Esophagus mucosa (tissue), 1 donor: Measurements from ENCODE around the gene ALDH9A1. TPM values are rescaled to one million over a fixed set of nuclear protein-coding genes. Genes with fewer than 3 reads are reported as not detected.
"Not testable (repeated sequence)": the region's sequence is repeated elsewhere in the genome, so short reads cannot be mapped to it uniquely, and the experiment has no call there.

Experiments used
- ATAC-seq: fragments of 200-7000 bp; cut with Tn5 transposase; one replicate; pipeline ENCODE4 v1.9.1; 2020
- total RNA-seq: library from RNA; stranded (reverse); gene quantifications from one replicate; pipeline ENCODE4 v1.2.4, GENCODE V29; 2023
- donor health status: DM: yes; HTN: yes; CAD: no.

ALDH9A1 gene
- 108 TPM for total RNA-seq

- ATAC-seq = peak; percentile 77
Measured at GRCh38 chr1:165697881-165698760, at the start of gene ALDH9A1. Gene ALDH9A1 (minus strand): TSS chr1:165698562. CDS start chr1:165698558, 4 bp downstream.

GRCh38 chr1:165747632-165748447 lies 49.5 kb upstream of the ALDH9A1 start:
- no peak for ATAC-seq

GRCh38 chr1:165744913-165745312 lies 46.6 kb upstream of the ALDH9A1 start:
- not testable (repeated sequence) for ATAC-seq

- no peak for ATAC-seq
Measured at GRCh38 chr1:165742194-165742593, 43.8 kb upstream of the ALDH9A1 start.

- ATAC-seq = no peak
Measured at GRCh38 chr1:165738794-165739193, 40.4 kb upstream of the ALDH9A1 start.

- ATAC-seq = no peak
Measured at GRCh38 chr1:165737196-165737595, 38.8 kb upstream of the ALDH9A1 start.

- ATAC-seq = no peak
Measured at GRCh38 chr1:165734906-165735305, 36.5 kb upstream of the ALDH9A1 start.

GRCh38 chr1:165726841-165727240 lies 28.5 kb upstream of the ALDH9A1 start:
- ATAC-seq = no peak

GRCh38 chr1:165726169-165726568 lies 27.8 kb upstream of the ALDH9A1 start:
- ATAC-seq = no peak

- peak; percentile 48 for ATAC-seq
Measured at GRCh38 chr1:165717918-165718515, 19.7 kb upstream of the ALDH9A1 start.

- ATAC-seq = not testable (repeated sequence)
Measured at GRCh38 chr1:165716265-165717051, 18.1 kb upstream of the ALDH9A1 start.

GRCh38 chr1:165712764-165713163 lies 14.4 kb upstream of the ALDH9A1 start:
- no peak for ATAC-seq

GRCh38 chr1:165707984-165708706 lies 9.8 kb upstream of the ALDH9A1 start:
- no peak for ATAC-seq

- no peak for ATAC-seq
Measured at GRCh38 chr1:165703648-165704047, 5.3 kb upstream of the ALDH9A1 start.

GRCh38 chr1:165701922-165702321 lies 3.6 kb upstream of the ALDH9A1 start:
- ATAC-seq = not testable (repeated sequence)

- ATAC-seq = no peak
Measured at GRCh38 chr1:165699577-165699976, 1.2 kb upstream of the ALDH9A1 start.

GRCh38 chr1:165698761-165699052 lies 345 bp upstream of the ALDH9A1 start:
- no peak for ATAC-seq

- ATAC-seq = no peak
Measured at GRCh38 chr1:165697491-165697880, 876 bp downstream of the ALDH9A1 start.

GRCh38 chr1:165696625-165697100 lies 1.7 kb downstream of the ALDH9A1 start:
- ATAC-seq = peak; percentile 87

- no peak for ATAC-seq
Measured at GRCh38 chr1:165695031-165695430, 3.3 kb downstream of the ALDH9A1 start.

GRCh38 chr1:165688046-165688445 lies 10.3 kb downstream of the ALDH9A1 start:
- no peak for ATAC-seq
